IPS-18c (cell line): ENCODE measurements around the gene AP3M1.

ENCODE experiments used
- H3K4me3 ChIP-seq: 2 replicates; pipeline ENCODE4 v1.7.0; 2013; ENCODE audit warnings: low read depth, mild to moderate bottlenecking, low read length, moderate library complexity; ENCODE audit not compliant: insufficient read depth
- H3K9me3 ChIP-seq: one replicate; pipeline ENCODE4 v1.6.1; 2013; ENCODE audit warnings: mild to moderate bottlenecking, low read length, moderate library complexity; ENCODE audit not compliant: control insufficient read depth, insufficient read depth

AP3M1 gene

GRCh38 chr10:74099420-74099819 lies 51.2 kb downstream of the AP3M1 start:
- H3K9me3 ChIP-seq, result peaks cover 3% of the 10 kb centered on the region

GRCh38 chr10:74097776-74098175 lies 52.9 kb downstream of the AP3M1 start:
- peaks cover 3% of the 10 kb centered on the region for H3K9me3 ChIP-seq
- no peak overlapping the region for H3K4me3 ChIP-seq

More at GRCh38 chr10:74099420-74099819, 51.2 kb downstream of the AP3M1 start:
- no peak overlapping the region for H3K4me3 ChIP-seq

GRCh38 chr10:74096777-74097176 lies 53.9 kb downstream of the AP3M1 start:
- Histone ChIP-seq H3K4me3 (no peak overlapping the region), H3K9me3 (peaks cover 3% of the 10 kb centered on the region)

- no peaks in the 10 kb centered on the region for H3K9me3 ChIP-seq
- H3K4me3 ChIP-seq, result no peak overlapping the region
Measured at GRCh38 chr10:74094231-74094630, 56.4 kb downstream of the AP3M1 start.

GRCh38 chr10:74093530-74094164 lies 57.0 kb downstream of the AP3M1 start:
- H3K9me3 ChIP-seq, result no peaks in the 10 kb centered on the region
- H3K4me3 ChIP-seq, result no peak overlapping the region

GRCh38 chr10:74092372-74092771 lies 58.3 kb downstream of the AP3M1 start:
- no peak overlapping the region for H3K4me3 ChIP-seq
- H3K9me3 ChIP-seq, result no peaks in the 10 kb centered on the region

- Histone ChIP-seq H3K4me3 (no peak overlapping the region), H3K9me3 (no peaks in the 10 kb centered on the region)
Measured at GRCh38 chr10:74088722-74089121, 61.9 kb downstream of the AP3M1 start.

- no peaks in the 10 kb centered on the region for H3K9me3 ChIP-seq
- H3K4me3 ChIP-seq, result no peak overlapping the region
Measured at GRCh38 chr10:74086317-74086716, 64.3 kb downstream of the AP3M1 start.

- no peaks in the 10 kb centered on the region for H3K9me3 ChIP-seq
- H3K4me3 ChIP-seq, result no peak overlapping the region
Measured at GRCh38 chr10:74084955-74085354, 65.7 kb downstream of the AP3M1 start.

- H3K4me3 ChIP-seq, result no peak overlapping the region
- H3K9me3 ChIP-seq, result no peaks in the 10 kb centered on the region
Measured at GRCh38 chr10:74083304-74083703, 67.3 kb downstream of the AP3M1 start.

- Histone ChIP-seq H3K4me3 (no peak overlapping the region), H3K9me3 (no peaks in the 10 kb centered on the region)
Measured at GRCh38 chr10:74081941-74082718, 68.5 kb downstream of the AP3M1 start.

GRCh38 chr10:74081192-74081803 lies 69.3 kb downstream of the AP3M1 start:
- Histone ChIP-seq H3K9me3 (no peaks in the 10 kb centered on the region), H3K4me3 (no peak overlapping the region)

GRCh38 chr10:74079936-74080590 lies 70.6 kb downstream of the AP3M1 start:
- no peak overlapping the region for H3K4me3 ChIP-seq
- H3K9me3 ChIP-seq, result no peaks in the 10 kb centered on the region

- no peak overlapping the region for H3K4me3 ChIP-seq
- no peaks in the 10 kb centered on the region for H3K9me3 ChIP-seq
Measured at GRCh38 chr10:74079028-74079935, 71.3 kb downstream of the AP3M1 start.

- no peak overlapping the region for H3K4me3 ChIP-seq
- no peaks in the 10 kb centered on the region for H3K9me3 ChIP-seq
Measured at GRCh38 chr10:74078037-74078436, 72.6 kb downstream of the AP3M1 start.

- Histone ChIP-seq H3K4me3 (no peak overlapping the region), H3K9me3 (no peaks in the 10 kb centered on the region)
Measured at GRCh38 chr10:74077416-74077815, 73.2 kb downstream of the AP3M1 start.

GRCh38 chr10:74076961-74077360 lies 73.7 kb downstream of the AP3M1 start:
- Histone ChIP-seq H3K4me3 (no peak overlapping the region), H3K9me3 (no peaks in the 10 kb centered on the region)
